Ovary (tissue), 3 donors: ENCODE data around the gene VAV2.

Experiments
- EP300 ChIP-seq: sonication (generic); formaldehyde crosslinking; IDR thresholded peaks from one replicate; pipeline ENCODE4 v1.6.1; 2017; ENCODE audit warnings: antibody characterized with exemption
- TF ChIP-seq, protein P1 (sequence below), 3 donors: fragments of 450-650 bp in 2 of 3; fragments of 200-600 bp in 1 of 3; IDR thresholded peaks; one replicate each; pipeline versions ENCODE4 v1.5.1 to v1.8.0; 2016 to 2022; ENCODE audit warnings: antibody characterized with exemption in 3 of 3, mild to moderate bottlenecking in 1 of 3
- donor health status: DM: no; HTN: no; CAD: no.

DNA sequence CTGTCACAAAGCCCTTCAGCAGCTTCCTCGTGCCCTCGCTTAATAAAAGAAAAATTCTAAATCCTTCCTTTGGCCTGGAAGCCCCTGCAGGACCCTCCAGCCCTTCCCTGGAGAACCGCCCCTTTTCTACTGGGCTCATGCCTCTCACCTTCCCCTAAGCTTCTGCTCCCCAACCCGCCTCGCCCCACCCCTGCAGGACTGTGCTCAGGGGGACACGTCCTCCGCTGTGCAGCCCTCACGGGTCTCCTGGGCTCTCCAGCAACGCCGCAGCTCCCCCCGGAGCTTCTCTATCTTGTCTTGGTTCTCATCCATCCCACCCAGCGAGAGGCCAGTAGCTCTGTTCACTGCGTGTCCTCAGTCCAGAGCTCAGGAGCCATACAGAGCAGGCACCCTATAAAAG lies 188.4 kb downstream of the VAV2 start:
- no peak for TF ChIP-seq EP300
- TF ChIP-seq, protein P1, sequence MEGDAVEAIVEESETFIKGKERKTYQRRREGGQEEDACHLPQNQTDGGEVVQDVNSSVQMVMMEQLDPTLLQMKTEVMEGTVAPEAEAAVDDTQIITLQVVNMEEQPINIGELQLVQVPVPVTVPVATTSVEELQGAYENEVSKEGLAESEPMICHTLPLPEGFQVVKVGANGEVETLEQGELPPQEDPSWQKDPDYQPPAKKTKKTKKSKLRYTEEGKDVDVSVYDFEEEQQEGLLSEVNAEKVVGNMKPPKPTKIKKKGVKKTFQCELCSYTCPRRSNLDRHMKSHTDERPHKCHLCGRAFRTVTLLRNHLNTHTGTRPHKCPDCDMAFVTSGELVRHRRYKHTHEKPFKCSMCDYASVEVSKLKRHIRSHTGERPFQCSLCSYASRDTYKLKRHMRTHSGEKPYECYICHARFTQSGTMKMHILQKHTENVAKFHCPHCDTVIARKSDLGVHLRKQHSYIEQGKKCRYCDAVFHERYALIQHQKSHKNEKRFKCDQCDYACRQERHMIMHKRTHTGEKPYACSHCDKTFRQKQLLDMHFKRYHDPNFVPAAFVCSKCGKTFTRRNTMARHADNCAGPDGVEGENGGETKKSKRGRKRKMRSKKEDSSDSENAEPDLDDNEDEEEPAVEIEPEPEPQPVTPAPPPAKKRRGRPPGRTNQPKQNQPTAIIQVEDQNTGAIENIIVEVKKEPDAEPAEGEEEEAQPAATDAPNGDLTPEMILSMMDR (IDR thresholded peaks at IDR 0.05), result no peak
